HG03354 (cell line): ENCODE results near the gene CLEC19A.
A peak's percentile ranks its signal among the peaks of the same experiment; 100 is the strongest.

Source experiments
- ATAC-seq: cut with Tn5 transposase; IDR thresholded peaks from one replicate; pipeline ENCODE4 v1.9.1; 2021; ENCODE audit warnings: mild to moderate bottlenecking; ENCODE audit not compliant: unreplicated experiment, poor library complexity, severe bottlenecking

The CLEC19A gene

DNA sequence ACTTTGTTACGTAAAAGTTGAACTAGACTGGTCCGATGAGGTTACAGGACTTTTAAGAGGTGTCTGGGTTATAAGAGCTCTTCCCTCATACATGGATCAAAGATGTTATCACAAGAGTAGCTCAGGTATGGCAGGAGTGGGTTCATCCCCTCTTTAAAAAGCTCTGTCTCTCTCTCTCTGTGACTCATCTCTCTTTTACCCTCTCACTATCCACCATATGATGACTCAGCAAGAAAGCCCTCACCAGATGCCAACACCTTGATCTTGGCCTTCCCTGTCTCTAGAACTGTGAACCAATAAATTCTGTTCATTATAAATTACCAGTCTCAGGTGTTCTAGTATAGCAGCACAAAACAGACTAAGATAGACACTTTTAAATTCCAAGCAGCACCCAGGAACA is 1.9 kb upstream of the CLEC19A start:
- no peak for ATAC-seq

DNA sequence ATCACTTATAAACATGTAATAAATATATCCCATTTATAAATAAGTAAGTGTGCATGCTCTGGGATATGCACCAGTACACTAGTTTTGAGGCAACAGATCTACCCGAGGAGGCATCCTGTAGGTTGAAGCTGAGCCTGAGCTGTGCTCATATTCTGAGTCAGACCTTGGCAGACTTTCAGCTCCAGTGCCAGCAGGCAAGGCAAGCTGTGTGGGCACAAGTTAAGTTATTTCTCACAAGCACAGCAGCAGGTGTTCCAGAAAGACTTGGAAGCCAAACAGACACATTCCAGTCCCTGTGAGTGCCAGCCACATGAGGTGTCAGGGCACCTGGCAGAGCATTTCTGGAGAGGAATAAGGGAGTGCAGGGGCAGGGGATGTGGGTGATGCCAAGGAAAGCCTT is 1.3 kb upstream of the CLEC19A start:
- ATAC-seq, result no peak

DNA sequence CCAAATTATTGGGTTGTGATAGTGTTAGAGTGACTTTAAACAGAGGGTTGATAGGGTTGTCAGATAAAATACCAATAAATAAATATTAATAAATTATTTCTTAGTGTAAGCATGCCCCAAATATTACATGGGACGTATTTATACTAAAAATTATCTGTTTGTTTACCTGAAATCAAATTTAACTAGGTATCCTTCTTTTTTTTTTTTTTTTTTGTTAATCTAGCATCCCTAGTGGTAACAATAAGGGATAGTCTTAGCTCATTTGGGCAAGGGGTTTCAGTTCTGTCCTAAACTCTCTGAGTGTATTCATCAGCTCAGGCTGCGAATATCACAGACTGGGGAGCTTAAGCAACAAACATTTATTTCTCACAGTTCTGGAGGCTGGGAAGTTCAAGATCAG is 1.3 kb downstream of the CLEC19A start:
- ATAC-seq, result no peak

DNA sequence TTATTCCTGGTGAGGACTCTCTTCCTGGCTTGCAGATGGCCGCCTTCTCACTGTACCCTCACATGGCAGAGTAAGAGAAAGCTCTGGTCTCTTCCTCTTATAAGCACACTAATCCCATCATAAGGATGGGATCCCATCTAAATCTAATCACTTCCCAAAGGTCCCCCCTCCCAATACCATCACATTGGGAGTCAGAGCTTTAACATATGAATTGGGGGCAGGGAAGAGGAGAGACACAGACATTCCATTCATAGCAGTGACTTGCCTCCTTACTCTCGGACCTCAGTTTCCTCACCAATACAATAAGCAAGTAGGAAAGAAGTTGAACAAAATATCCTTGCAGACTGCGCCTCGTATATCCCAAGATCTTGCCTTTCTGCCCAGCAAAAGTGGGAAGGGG is 1.7 kb downstream of the CLEC19A start:
- ATAC-seq, result no peak

DNA sequence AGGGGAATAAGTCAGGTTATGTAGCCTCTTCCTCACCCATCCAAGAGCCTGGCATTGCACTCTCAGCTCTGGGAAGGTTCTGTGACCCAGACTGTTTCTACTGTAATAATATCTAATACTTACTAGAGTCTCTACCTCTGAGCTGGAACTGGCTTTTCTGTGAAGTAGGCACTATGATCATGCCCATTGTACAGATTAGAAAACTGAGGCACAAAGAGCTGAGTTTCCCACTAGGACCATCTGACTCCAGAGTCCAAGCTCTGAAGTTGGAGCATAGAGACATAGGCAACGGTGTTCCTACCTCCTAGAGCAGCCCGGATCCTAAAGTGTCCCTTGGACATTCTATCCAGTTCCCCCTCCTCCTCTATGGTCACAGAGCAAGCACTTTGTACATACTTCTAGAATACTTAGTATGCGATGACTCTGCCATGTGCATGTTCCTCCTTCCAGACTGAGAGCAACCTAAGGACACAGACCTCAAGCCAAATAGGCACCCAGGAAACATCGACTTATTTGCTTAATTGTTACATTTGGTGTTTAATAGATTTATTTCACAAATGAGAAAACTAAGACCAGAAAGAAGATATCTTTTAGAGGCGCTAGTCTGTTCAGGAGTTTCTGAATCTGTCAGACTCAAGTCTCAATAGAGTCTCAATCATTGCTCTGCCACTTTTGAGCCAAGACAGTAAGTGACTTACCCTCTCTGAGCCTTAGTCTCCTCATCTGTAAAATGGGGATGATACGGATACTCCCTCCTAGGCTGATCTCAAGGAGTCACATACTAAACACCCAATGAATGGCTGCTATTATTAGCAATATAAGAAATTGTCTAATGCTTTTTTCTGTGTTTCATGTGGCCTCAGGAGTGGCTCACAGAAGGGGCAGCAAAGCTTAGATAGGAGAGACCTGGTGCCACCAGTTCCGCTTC is 3.6 kb downstream of the CLEC19A start:
- no peak for ATAC-seq

DNA sequence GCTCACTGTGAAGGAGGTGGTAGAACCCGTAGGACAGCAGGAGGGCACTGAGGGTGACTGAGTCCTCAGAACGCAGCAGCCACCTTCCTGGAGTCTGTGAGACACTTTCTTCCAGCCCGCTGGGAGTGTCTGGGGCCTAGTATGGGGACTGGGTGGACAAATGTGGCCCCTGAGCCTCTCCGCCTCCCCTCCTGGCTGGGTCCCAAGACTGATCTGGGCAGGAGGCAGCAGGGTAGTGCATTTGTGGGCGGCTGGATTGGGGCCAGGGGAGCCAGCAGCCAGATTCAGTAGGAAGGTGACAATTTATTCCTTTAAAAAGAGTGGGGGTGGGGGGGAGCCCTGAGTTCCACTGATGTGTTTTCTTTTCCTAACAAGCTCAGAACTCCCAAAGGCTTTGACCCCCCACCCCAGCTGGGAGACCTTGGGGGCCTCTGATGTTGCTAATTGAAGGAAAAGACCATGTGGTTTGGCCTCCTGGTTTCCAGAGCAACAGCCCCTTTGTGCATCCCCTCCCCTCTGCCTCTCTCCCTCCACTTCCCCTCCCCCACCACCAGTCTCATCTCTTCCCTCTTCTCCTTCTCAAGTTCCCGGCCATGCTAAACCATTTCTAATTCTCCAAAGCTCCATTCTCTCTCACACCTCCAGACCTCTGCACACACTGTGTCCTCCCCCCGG is 4.4 kb downstream of the CLEC19A start:
- ATAC-seq, result no peak

DNA sequence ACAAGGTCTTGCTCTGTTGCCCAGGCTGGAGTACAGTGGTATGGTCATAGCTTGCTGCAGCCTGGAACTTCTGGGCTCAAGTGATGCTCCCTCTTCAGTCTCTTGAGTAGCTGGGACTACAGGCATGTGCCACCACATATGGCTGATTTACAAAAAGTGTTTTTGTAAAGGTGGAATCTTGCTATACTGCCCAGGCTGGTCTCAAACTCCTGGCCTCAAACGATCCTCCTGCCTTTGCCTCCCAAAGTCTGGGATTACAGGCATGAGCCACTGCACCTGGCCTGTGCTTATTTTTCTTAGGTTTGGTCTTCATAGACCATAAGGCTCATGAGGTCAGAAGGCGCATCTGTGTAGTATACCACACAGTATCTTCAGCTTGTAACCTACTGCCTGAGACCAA is 5.3 kb downstream of the CLEC19A start:
- no peak for ATAC-seq

DNA sequence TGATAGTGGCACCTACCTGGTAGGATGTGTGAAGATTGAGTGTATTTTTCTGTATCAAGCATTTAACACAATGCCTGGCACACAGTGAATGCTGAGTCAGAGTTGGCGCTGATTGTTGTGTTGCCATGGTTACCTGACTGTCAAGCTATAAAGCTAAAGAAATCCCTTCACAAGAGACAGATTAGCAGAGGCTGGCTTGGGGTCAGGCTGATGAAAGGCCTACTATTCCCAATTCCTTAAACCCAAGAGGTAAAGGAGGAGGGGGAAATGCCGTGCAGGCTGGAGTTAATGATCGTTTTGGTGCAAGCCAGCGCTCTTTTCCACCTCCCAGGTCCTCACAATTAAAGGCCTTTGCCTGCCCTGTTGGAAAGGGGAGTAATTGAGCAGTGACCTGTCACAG is 5.9 kb downstream of the CLEC19A start:
- ATAC-seq, result no peak

DNA sequence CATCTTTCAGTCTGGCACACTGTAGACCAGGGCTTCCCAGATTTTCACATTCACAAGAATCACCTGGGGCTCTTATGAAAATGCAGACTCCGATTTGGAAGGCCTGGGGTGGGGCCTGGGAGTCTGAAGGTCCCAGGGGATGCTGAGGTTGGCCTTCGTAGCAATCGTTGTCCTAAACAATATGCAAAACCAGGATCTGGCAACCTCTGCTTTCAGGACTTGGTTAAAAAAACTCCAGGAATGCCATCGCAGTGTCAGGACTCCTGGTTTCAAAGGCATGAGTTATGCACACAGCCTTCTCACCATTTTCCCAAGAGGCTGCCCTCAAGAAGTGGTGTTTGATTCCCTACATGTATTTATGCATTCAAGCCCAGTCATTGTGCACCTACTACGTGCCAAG is 6.7 kb downstream of the CLEC19A start:
- ATAC-seq, result no peak

DNA sequence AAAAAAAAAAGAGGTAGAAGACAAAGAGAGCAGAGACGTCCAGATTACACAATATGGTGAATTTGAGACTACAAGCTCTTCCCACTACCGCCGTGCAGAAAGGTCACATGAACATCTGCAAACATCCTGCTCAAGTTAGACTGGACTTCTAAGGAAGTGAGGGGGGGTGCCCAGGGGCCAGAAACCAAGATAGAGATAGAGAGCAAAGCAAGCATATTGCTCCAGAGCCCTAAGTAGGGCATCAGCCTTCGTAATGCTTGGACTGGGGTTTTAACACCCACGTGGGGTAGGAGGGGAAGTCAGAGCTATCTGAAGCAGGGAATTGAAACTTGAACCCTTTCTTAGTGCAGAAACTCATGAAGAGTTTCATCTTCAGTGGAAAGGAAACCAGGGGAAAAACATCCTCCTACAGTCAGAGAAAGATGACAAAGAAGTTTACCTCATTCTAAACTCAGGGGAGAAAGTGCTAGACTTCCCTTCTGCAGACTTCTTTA is 8.7 kb downstream of the CLEC19A start:
- peak; percentile 82 for ATAC-seq

DNA sequence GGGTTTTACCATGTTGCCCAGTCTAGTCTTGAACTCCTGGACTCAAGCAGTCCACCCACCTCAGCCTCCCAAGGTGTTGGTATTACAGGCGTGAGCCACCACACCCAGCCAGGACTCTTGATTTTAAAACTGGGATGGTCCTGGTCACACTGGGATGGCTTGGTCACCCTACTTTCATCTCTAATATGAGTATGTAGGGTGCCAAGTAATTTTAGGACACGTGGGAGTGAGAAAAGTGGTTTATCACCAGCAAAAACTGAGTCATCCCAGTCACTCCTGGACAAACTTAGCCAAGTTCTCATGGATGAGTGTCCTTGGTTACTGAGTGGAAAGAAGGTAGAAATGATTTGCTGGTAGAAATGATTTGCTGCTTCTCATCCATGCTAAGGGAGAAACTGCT is 9.9 kb downstream of the CLEC19A start:
- ATAC-seq, result no peak

DNA sequence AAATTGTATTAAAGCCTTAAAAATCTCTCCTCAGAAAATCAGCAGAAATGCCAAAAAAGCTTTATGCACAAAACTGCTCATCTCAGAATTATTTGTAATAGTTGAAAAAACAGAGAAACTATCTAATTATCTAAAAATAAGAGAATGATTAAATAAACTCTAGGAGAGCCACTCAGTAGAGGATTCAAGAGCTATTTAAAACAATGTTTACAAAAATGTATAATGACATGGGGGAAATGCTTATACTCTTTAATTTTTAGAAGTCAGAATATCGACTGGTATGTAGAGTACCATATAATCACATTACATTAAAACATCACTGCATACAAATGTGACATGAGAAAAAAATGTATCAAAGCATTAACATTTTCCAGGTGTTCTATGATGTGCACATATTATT is 11.9 kb downstream of the CLEC19A start:
- no peak for ATAC-seq

DNA sequence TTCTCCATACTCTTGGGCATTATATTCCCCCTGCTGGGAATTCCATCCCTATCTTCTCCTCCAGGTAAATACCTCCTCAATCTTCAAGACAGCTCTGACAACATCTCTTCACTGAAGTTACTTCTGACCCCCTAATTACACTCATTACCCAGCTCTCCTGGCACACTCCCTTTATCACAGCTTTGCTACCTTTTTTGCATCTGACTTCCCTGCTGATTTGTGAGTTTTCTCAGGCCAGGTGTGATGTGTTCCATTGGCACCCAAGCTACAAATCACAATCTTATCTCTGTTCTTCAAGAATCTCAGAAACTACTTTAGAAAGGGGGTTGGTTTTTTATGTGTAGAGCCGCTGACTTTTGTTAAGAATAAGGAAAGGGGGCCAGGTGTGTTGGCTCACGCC is 14.0 kb downstream of the CLEC19A start:
- ATAC-seq, result no peak

DNA sequence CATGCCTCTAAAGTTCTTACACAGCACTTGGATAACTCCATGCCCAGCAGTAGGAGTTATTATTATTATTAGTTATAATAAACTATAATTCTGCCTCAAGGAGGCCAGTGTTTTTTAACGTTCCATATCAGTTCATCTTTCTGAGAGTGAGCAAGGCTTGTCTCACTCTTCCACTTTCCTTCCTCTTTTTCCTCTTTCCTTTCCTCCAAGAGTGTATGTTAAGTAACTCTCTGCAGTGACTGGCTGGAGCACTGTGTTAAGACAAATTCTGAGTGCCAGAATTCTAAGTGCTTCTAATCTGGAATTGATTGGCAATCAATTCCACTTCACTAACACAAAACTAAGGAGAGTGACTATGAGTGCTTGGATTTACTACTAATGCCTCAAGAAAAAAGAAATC is 16.4 kb downstream of the CLEC19A start:
- no peak for ATAC-seq

DNA sequence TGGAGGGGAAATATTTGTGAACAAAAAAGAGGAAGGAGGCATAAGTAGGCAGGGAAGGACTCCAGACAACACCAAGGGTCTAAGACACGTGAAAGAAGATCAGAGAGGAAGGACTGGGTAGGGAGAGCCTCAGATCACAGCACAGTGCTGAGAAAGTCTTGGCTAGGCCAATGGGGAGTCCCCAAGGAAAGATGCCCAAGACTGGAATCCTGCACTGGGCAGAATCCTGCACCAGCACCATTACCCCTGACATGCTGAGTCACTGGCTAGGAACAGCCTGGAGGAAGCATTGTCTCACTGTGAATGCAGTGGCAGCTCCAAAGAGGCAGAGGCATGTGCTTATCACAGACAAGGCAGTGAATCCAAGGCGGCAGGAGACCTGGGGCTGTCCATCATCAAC is 19.2 kb downstream of the CLEC19A start:
- ATAC-seq, result no peak

DNA sequence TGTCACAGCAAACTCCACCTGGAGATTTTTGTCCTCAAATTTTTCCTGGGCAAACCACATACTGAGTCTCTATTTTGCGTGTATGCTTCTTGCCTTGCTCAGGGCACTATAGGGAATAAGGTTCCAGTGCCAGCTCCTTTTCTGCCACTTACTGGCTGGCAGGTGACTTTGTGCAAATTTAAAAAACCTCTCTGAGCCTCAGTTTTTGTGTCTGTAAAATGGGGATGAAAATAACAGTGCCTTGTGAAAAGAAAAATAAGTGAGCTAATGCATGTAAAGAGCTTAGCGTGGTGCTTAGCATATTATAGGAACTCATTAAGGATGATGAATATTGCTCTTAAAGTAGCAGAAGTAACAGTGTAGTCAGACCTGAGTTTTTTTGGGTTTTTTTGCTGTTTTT is 19.9 kb downstream of the CLEC19A start:
- no peak for ATAC-seq

DNA sequence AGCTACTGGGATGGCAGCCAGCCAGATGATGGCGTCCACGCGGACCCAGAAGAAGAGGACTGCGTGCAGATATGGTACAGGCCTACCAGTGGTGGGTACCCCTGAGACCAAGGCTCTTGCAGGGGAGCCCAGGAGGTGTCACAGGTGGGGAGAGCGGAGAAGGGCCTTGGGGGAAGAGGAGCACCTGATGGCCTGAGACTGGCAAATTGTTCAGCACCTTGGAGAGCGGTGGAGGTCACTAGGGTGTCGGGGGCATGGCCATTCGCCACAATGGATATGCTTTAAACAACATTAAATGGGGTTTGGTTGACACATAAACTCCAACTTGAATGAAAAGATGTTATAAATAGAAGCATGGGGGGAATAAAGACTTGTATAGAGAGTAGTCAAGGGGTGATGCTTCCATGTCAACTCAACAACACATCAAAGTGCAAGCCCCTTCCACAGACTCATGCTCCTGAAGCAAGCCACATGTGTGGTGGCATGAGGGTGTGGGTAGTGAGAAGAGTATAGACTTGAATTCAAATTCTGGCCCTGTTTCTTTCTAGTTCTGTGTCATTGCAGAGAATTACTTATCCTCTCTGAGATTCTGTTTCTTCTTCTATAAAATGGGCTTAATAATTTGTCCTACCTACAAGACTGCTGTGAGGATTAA is 22.2 kb downstream of the CLEC19A start:
- no peak for ATAC-seq

DNA sequence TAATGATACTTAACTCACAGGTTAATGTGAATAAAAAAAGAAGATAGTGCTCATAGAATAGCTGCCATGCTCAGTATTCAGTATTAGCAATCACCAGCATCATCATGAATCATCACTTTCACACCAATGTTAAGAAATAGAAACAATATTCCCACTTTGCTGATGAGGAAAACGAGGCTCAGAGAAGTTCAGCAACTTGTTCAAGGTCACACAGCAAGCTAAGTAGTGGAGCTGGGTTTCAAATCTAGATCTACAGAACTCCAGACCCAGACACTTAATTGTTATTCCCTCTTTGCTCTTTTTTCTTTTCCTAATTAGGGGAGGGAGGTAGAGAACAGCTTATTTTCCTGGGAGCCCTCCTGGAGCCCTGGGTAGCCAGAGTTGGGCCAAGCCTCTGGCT is 22.9 kb downstream of the CLEC19A start:
- ATAC-seq, result no peak

DNA sequence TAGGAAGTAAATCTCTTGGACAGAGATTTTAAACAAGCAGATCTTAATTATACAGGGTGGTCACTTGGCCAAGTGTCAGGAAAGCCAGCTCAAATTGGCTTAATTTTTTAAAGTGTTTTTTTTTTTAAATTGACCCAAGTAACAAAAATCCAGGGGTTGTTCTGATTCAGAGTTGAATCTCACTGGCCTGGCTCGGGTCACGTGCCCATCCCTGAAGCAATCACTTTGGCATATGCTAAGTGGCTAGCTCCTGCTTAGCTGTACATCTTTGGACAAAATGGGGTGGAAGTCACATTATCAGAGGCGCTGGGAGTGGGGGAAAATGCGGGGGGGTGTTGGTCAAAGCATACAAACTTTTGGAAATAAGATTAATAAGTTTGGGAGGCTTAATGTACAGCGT is 23.6 kb downstream of the CLEC19A start:
- ATAC-seq, result no peak

DNA sequence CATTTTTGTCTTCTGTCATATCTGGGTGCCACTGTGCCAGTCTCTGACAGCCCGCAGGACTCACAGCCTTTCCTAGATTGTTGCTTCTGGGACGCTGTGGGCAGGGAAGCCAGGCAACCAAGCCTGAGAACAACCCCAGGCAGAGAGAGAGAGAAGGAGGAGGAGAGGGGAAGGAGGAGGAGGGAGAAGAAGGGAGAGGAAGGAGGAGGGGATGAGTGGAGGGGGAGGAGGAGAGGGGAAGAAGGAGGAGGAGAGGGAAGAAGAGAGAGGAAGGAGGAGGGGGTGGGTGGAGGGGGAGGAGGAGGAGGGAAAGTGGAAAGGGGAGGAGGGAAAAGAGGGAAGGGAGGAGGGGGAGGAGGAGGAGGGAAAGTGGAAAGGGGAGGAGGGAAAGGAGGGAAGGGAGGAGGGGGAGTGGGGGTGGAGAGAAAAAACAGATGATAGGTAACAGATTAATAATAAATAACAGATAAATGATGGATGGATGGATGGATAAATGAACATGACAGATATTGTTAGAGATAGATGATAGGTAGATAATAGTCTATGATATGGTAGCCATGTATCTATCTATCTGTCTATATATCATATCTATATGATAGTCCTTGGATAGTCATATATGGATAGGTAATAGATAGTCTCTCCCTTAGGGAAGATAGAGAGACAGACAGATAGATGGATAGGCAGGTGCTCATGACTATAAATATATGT is 29.3 kb downstream of the CLEC19A start:
- ATAC-seq, result no peak
